ENCODE results near the gene EPC2. TPM values are rescaled to one million over a fixed set of nuclear protein-coding genes. Genes with fewer than 3 reads are reported as not detected.
"Not testable (repeated sequence)": the region's sequence is repeated elsewhere in the genome, so short reads cannot be mapped to it uniquely, and the experiment has no call there.

EPC2 gene
- polyA plus RNA-seq, 1 donor, result 26.4 TPM

GRCh38 chr2:148675708-148676107 is 31.2 kb downstream of the EPC2 start:
- DNase-seq, result no peak

GRCh38 chr2:148678302-148679179 is 34.0 kb downstream of the EPC2 start:
- not testable (repeated sequence) for DNase-seq

GRCh38 chr2:148680462-148680861 is 35.9 kb downstream of the EPC2 start:
- no peak for DNase-seq

GRCh38 chr2:148681443-148681842 is 36.9 kb downstream of the EPC2 start:
- DNase-seq, result no peak

- DNase-seq, result not testable (repeated sequence)
These were observed 37.3 kb downstream of the EPC2 start for GRCh38 chr2:148681862-148682261.

- no peak for DNase-seq
These were observed 40.0 kb downstream of the EPC2 start for GRCh38 chr2:148684507-148684906.

GRCh38 chr2:148687543-148687942 is 43.0 kb downstream of the EPC2 start:
- no peak for DNase-seq

GRCh38 chr2:148688011-148688410 is 43.5 kb downstream of the EPC2 start:
- DNase-seq, result not testable (repeated sequence)

GRCh38 chr2:148696985-148697384 is 52.4 kb downstream of the EPC2 start:
- DNase-seq, result no peak

GRCh38 chr2:148699830-148700229 is 55.3 kb downstream of the EPC2 start:
- no peak for DNase-seq

- DNase-seq, result no peak
These were observed 56.5 kb downstream of the EPC2 start for GRCh38 chr2:148701039-148701438.

- DNase-seq, result no peak
These were observed 57.3 kb downstream of the EPC2 start for GRCh38 chr2:148701877-148702276.

- no peak for DNase-seq
These were observed 57.9 kb downstream of the EPC2 start for GRCh38 chr2:148702475-148702874.

GRCh38 chr2:148704247-148704646 is 59.7 kb downstream of the EPC2 start:
- no peak for DNase-seq

GRCh38 chr2:148716378-148716920 is 71.9 kb downstream of the EPC2 start:
- no peak for DNase-seq

- no peak for DNase-seq
These were observed 73.5 kb downstream of the EPC2 start for GRCh38 chr2:148718039-148718438.

GRCh38 chr2:148719195-148719749 is 74.7 kb downstream of the EPC2 start:
- DNase-seq, result no peak

GRCh38 chr2:148719941-148720436 is 75.4 kb downstream of the EPC2 start:
- no peak for DNase-seq

GRCh38 chr2:148720501-148721001 is 76.0 kb downstream of the EPC2 start:
- DNase-seq, result peak; percentile 56

GRCh38 chr2:148721520-148721931 is 77.0 kb downstream of the EPC2 start:
- DNase-seq, result no peak

- DNase-seq, result no peak
These were observed 77.6 kb downstream of the EPC2 start for GRCh38 chr2:148721991-148722777.

- DNase-seq, result no peak
These were observed 81.0 kb downstream of the EPC2 start for GRCh38 chr2:148725564-148725963.

- no peak for DNase-seq
These were observed 81.7 kb downstream of the EPC2 start for GRCh38 chr2:148726228-148726627.

Data from hindlimb muscle (tissue), 1 donor.